ENCODE data around the gene GALT. TPM values are rescaled to one million over a fixed set of nuclear protein-coding genes. Genes with fewer than 3 reads are reported as not detected.
A peak's percentile ranks its signal among the peaks of the same experiment; 100 is the strongest.

GALT gene
- total and polyA plus RNA-seq, 2 of the 13 experiments (the other 11 are each of a cell fraction or from before 2014, with no cell fraction given), result 40.4 to 46.3 TPM

DNA sequence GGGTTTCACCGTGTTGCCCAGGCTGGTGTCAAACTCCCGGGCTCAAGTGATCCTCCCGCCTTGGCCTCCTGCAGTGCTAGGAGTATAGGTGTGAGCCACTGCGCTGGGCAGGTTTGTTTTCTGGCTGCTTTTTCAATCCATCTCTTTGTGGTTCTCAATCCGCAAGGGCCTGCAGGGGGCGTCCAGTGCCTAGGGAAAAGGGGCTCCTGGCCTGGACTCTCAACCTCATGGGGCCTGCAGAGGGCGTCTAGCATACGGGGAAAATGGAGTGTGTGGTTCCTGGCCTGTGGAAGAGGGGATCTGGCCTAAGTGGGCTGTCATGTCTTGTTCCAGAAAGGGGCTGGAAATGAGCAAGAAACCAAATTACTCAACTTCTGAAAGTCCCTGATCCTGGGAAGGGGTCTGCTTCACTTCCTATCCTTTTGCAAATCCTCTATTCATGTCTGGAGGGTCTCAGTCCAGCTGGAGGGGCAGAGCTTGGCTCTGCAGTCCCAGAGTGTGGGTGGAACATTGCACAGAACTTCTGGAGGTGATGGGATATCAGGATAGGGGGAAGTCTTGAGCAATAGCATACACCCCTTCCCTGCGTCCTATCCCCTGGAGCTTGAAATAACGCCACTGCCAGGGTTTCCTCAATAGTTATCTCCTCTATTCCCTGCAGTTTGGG lies 28.7 kb downstream of the GALT start (continued):
- TF ChIP-seq, protein P1, sequence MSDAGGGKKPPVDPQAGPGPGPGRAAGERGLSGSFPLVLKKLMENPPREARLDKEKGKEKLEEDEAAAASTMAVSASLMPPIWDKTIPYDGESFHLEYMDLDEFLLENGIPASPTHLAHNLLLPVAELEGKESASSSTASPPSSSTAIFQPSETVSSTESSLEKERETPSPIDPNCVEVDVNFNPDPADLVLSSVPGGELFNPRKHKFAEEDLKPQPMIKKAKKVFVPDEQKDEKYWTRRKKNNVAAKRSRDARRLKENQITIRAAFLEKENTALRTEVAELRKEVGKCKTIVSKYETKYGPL (CRISPR knock-in tag; IDR thresholded peaks at IDR 0.05), result no peak
- TF ChIP-seq TRIM24 (CRISPR knock-in tag; IDR thresholded peaks at IDR 0.05) (no peak), ZNF225 (CRISPR knock-in tag; IDR thresholded peaks at IDR 0.05) (no peak), ZBTB38 (CRISPR knock-in tag; IDR thresholded peaks at IDR 0.05) (no peak; the same call in 1 of the 2 replicates), ATF7 (IDR thresholded peaks at IDR 0.05) (no peak), ATF7 (CRISPR knock-in tag; IDR thresholded peaks at IDR 0.05) (no peak), ZKSCAN5 (CRISPR knock-in tag; IDR thresholded peaks at IDR 0.05) (no peak), NCOA1 (CRISPR knock-in tag; IDR thresholded peaks at IDR 0.05) (no peak), ARNT2 (CRISPR knock-in tag; IDR thresholded peaks at IDR 0.05; ENCODE audit: low read depth) (no peak), MTF2 (CRISPR knock-in tag; IDR thresholded peaks at IDR 0.05; ENCODE audit: borderline replicate concordance) (no peak), TCF12 (IDR thresholded peaks at IDR 0.05) (no peak), TCF12 (CRISPR knock-in tag; IDR thresholded peaks at IDR 0.05) (no peak), MXD4 (CRISPR knock-in tag; IDR thresholded peaks at IDR 0.05) (0 out of 2 replicates have a peak, but pooled peaks have one; percentile 33), MAFK (conservative IDR thresholded peaks at IDR 0.05 in 1 of 2, IDR thresholded peaks at IDR 0.05 in 1 of 2; ENCODE audit: low read length in 2 of 2) (no peak), CBX1 (IDR thresholded peaks at IDR 0.05; ENCODE audit: low read depth) (no peak), CEBPB (IDR thresholded peaks at IDR 0.05; ENCODE audit: borderline replicate concordance, low read depth, low read length) (no peak), ZNF430 (CRISPR knock-in tag; IDR thresholded peaks at IDR 0.05) (no peak), ZNF263 (CRISPR knock-in tag; IDR thresholded peaks at IDR 0.05) (no peak), HMGA1 (CRISPR knock-in tag; conservative IDR thresholded peaks at IDR 0.05) (no peak), BRCA1 (CRISPR knock-in tag; IDR thresholded peaks at IDR 0.05) (peak; percentile 59; the same call in 1 of the 2 replicates), KDM6A (CRISPR knock-in tag; IDR thresholded peaks at IDR 0.05; ENCODE audit: low read depth) (no peak), ZNF556 (CRISPR knock-in tag; IDR thresholded peaks at IDR 0.05; ENCODE audit: borderline replicate concordance) (peak; percentile 19; the same call in 1 of the 2 replicates), ZNF180 (CRISPR knock-in tag; IDR thresholded peaks at IDR 0.05; ENCODE audit: borderline replicate concordance, low read depth) (no peak), GPN1 (CRISPR knock-in tag; IDR thresholded peaks at IDR 0.05; ENCODE audit: borderline replicate concordance) (no peak)
- TF ChIP-seq, protein P2, sequence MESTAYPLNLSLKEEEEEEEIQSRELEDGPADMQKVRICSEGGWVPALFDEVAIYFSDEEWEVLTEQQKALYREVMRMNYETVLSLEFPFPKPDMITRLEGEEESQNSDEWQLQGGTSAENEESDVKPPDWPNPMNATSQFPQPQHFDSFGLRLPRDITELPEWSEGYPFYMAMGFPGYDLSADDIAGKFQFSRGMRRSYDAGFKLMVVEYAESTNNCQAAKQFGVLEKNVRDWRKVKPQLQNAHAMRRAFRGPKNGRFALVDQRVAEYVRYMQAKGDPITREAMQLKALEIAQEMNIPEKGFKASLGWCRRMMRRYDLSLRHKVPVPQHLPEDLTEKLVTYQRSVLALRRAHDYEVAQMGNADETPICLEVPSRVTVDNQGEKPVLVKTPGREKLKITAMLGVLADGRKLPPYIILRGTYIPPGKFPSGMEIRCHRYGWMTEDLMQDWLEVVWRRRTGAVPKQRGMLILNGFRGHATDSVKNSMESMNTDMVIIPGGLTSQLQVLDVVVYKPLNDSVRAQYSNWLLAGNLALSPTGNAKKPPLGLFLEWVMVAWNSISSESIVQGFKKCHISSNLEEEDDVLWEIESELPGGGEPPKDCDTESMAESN (CRISPR knock-in tag; conservative IDR thresholded peaks at IDR 0.05), result no peak
- TF ChIP-seq, protein P3, sequence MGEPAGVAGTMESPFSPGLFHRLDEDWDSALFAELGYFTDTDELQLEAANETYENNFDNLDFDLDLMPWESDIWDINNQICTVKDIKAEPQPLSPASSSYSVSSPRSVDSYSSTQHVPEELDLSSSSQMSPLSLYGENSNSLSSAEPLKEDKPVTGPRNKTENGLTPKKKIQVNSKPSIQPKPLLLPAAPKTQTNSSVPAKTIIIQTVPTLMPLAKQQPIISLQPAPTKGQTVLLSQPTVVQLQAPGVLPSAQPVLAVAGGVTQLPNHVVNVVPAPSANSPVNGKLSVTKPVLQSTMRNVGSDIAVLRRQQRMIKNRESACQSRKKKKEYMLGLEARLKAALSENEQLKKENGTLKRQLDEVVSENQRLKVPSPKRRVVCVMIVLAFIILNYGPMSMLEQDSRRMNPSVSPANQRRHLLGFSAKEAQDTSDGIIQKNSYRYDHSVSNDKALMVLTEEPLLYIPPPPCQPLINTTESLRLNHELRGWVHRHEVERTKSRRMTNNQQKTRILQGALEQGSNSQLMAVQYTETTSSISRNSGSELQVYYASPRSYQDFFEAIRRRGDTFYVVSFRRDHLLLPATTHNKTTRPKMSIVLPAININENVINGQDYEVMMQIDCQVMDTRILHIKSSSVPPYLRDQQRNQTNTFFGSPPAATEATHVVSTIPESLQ (CRISPR knock-in tag; conservative IDR thresholded peaks at IDR 0.05), result no peak
- TF ChIP-seq, protein P4, sequence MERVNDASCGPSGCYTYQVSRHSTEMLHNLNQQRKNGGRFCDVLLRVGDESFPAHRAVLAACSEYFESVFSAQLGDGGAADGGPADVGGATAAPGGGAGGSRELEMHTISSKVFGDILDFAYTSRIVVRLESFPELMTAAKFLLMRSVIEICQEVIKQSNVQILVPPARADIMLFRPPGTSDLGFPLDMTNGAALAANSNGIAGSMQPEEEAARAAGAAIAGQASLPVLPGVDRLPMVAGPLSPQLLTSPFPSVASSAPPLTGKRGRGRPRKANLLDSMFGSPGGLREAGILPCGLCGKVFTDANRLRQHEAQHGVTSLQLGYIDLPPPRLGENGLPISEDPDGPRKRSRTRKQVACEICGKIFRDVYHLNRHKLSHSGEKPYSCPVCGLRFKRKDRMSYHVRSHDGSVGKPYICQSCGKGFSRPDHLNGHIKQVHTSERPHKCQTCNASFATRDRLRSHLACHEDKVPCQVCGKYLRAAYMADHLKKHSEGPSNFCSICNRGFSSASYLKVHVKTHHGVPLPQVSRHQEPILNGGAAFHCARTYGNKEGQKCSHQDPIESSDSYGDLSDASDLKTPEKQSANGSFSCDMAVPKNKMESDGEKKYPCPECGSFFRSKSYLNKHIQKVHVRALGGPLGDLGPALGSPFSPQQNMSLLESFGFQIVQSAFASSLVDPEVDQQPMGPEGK (CRISPR knock-in tag; IDR thresholded peaks at IDR 0.05), result 0 out of 2 replicates have a peak, but pooled peaks have one; percentile 20

Data from HepG2 (cell line).